HG02981 (cell line): ENCODE results near the gene SNCAIP.

Experiments
- ATAC-seq: cut with Tn5 transposase; IDR thresholded peaks from one replicate; pipeline ENCODE4 v1.9.1; 2021; ENCODE audit warnings: mild to moderate bottlenecking, moderate library complexity; ENCODE audit not compliant: unreplicated experiment

SNCAIP gene

DNA sequence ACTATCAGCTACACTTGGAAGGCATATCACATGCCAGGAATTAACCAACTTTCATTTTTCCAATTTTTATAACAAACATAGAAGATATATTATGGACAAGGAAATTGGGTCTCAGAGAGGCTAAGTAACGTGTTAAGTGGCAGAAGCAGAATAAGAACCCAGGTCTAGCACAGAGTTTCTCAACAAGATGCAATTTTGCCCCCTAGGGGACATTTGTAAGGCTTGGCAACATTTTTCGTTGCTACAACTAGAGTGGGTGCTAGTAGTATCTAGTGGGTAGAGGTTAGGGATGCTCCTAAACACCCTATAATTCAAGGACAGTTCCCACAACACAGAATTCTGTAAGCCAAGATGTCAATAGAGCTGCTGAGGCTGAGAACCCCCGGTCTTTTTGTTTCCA is 180.6 kb downstream of the SNCAIP start:
- ATAC-seq = no peak

DNA sequence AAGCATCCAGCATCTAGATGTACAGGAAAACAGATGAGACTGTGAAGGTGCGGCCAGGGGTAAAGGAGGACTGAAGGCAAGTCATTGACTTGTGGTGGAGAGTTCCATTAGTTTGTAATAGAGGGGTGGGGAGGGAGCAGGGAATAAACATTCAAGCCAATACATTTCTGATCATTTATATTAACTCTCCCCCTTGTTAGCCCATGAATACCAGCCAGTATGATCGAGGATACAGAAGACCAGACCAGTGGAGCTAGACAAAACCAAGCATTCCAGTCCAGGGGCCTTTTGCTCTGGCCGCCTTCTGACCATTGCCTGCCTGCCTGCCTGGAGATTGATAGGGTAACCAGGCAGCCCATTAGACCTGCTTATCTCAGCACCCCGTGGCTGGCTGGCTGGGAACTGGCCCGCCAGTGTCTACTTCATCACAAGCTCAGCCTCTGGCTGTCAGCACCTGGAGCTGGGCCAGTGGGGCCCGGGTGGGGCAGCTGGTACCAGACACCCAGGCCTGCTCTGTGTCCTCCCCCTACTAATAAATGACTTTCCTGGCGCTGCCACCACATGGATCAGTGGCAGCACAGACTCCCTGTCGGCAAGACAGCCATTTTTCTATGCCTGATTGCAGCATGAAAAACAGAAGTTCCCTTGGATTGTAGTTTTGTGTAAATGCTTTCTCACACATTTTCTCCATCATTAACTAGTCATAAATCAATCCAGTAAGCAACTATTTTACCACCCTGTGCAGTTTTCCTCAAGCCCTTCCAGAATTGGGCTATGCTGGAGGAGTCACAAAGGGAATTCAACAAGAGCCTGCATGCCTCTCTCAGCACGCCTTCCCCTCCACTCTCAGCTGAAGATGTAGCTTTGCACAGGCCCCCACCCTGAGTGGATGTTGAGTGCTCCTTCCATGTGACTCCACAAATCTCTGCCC is 181.3 kb downstream of the SNCAIP start:
- ATAC-seq = no peak

DNA sequence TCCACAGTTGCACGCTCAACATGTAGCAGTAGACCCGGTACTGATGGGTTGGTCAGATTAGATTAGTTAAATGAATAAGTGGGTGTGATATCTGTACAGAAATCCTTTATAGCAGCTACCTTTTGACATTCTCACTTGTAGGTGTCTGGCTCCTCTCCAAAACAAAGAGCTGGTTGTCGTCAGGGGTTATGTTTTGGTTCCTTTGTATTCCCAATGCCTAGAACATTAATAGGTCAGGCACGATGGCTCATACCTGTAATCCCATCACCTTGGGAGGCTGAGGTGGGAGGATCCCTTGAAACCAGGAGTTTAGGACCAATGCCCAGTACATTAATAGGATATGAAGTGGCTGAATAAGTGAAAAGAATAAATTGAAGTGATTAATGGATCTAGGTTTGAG is 182.1 kb downstream of the SNCAIP start:
- ATAC-seq = no peak

GRCh38 chr5:122498163-122498562 is 186.1 kb downstream of the SNCAIP start:
- ATAC-seq = no peak

DNA sequence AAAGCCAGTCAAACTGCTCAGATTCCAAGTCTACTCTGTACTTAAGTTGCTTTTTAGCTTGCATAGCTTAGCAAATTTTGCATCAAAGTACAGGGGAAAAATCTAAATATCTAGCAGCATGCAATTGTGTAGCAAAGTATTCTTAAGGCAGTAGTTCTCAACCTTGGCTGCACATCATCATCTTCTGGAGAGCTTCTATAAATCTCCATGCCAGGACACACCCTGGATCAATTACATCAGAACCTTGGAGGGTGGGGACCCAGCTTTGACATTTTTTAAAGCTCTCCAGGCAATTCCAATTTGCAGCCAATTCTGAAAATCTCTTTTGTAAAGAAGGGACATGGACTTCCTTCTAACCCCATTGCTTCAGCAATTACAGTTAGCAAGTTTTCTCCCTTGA is 187.5 kb downstream of the SNCAIP start:
- ATAC-seq = no peak

- no peak for ATAC-seq
These were observed 188.4 kb downstream of the SNCAIP start for GRCh38 chr5:122500245-122501088.

DNA sequence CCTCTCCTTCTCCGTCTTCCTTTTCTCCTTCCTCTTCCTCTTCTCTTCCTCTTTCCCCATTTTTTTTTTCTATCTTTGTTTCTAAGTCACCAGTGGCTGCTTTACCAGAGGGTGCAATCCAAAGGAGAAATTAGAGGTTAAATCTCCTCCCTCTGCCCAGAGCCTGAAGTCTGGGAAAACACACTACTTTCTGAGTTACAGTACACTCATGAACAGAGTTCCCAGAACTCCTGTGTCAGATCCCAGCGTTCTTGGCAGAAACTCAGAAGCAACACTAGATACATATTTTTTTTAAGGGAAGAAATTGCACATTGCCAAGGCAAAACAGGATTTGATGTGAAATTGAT is 189.0 kb downstream of the SNCAIP start:
- no peak for ATAC-seq

DNA sequence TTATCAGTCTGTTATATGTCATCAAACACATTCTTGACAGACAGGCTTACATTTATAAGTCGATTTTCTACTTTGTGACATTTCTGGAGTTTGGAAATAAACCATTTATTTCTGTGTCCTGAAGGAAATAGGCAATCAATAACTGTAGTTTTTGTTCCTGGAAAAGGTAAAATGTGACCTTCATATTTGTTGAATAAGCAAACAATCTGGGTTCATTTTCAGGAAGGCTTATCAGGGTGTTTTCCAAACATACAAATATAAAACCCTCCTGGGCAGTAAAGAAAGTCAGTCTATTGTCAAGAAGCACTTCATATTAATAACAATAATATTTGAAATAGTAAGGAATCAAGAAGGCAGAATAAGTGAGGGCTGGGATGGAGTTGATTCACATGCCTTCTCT is 195.0 kb downstream of the SNCAIP start:
- no peak for ATAC-seq

GRCh38 chr5:122507581-122507980 is 195.5 kb downstream of the SNCAIP start:
- no peak for ATAC-seq

- no peak for ATAC-seq
These were observed 196.6 kb downstream of the SNCAIP start for GRCh38 chr5:122508623-122509022.
